OCI-LY3 (cell line): ENCODE data around the gene ANGPTL1.

Experiments used
- H2AFZ ChIP-seq: fragments of 200-600, 300-600 bp; shearing (Covaris generic); 2 replicates; pipeline ENCODE4 v1.6.0; 2014; ENCODE audit warnings: antibody characterized with exemption, low read depth, low read length
- H3K27ac ChIP-seq: fragments of 200-600, 300-600 bp; sonication (generic); 2 replicates; pipeline ENCODE4 v1.5.1; 2014; ENCODE audit warnings: mild to moderate bottlenecking, low read length, moderate library complexity, mixed read lengths
- H3K27me3 ChIP-seq: fragments of 200-600, 300-600 bp; sonication (generic); 2 replicates; pipeline ENCODE4 v1.6.1; 2014; ENCODE audit warnings: low read depth, low read length, mixed read lengths
- H3K36me3 ChIP-seq: fragments of 200-600, 300-600 bp; sonication (generic); replicated peaks from 2 replicates; pipeline ENCODE3; 2014; ENCODE audit warnings: low read depth, low read length, mixed read lengths
- H3K4me1 ChIP-seq: fragments of 300-600, 200-600 bp; sonication (generic); 2 replicates; pipeline ENCODE4 v1.6.1; 2014; ENCODE audit warnings: low read length, mixed read lengths
- H3K4me2 ChIP-seq: fragments of 200-600, 300-600 bp; sonication (generic); 2 replicates; pipeline ENCODE4 v1.6.1; 2014; ENCODE audit warnings: low read length, mixed read lengths
- H3K4me3 ChIP-seq: fragments of 300-600, 200-600 bp; sonication (generic); 2 replicates; pipeline ENCODE4 v1.5.1; 2014; ENCODE audit warnings: antibody characterized with exemption, mild to moderate bottlenecking, low read length, moderate library complexity
- H3K79me2 ChIP-seq: fragments of 300-600, 200-600 bp; shearing (Covaris generic); 2 replicates; pipeline ENCODE4 v1.6.1; 2014; ENCODE audit warnings: mild to moderate bottlenecking, low read length, mixed read lengths
- H3K9ac ChIP-seq: fragments of 300-600, 200-600 bp; shearing (Covaris generic); 2 replicates; pipeline ENCODE4 v1.6.0; 2014; ENCODE audit warnings: mild to moderate bottlenecking, low read length, moderate library complexity
- H3K9me3 ChIP-seq: fragments of 200-600, 300-600 bp; shearing (Covaris generic); 2 replicates; pipeline ENCODE4 v1.6.1; 2014; ENCODE audit warnings: low read length, mixed read lengths; ENCODE audit not compliant: insufficient read depth
- H4K20me1 ChIP-seq: fragments of 200-600, 300-600 bp; sonication (generic); 2 replicates; pipeline ENCODE4 v1.6.1; 2016; ENCODE audit warnings: low read length, mixed read lengths; ENCODE audit not compliant: insufficient read depth
- EZH2phosphoT487 ChIP-seq: fragments of 200-600 bp; shearing (Covaris generic); IDR thresholded peaks from 2 replicates; pipeline ENCODE4 v1.6.1; 2018; ENCODE audit warnings: antibody characterized with exemption, mixed run types, low read depth
- TF ChIP-seq, protein P1 (sequence below): fragments of 200-600, 300-600 bp; sonication (generic); IDR thresholded peaks from 2 replicates; pipeline ENCODE4 v1.5.1; 2014; ENCODE audit warnings: antibody characterized with exemption, low read length, low read depth

ANGPTL1 gene

DNA sequence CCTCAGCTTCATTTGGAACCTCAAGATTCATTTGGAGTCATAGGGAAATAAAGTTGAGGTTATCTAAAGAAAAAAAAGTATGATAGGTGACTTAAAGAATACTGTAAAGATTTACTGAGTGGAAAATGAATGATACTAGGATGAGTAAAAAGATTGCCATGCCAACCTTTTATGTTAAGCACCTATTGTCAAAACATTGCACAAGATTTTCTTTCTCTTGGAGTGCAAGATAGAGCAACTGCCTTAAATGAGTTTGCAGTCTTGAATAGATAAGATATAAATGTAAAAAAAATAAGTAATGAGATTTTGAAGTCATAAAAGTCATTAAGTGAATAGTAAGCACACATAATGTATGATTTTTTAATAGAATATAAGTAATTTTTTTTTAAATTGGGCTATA, 5.1 kb upstream of the ANGPTL1 start:
- H2AFZ ChIP-seq = no peak overlapping the region
- TF ChIP-seq, protein P1, sequence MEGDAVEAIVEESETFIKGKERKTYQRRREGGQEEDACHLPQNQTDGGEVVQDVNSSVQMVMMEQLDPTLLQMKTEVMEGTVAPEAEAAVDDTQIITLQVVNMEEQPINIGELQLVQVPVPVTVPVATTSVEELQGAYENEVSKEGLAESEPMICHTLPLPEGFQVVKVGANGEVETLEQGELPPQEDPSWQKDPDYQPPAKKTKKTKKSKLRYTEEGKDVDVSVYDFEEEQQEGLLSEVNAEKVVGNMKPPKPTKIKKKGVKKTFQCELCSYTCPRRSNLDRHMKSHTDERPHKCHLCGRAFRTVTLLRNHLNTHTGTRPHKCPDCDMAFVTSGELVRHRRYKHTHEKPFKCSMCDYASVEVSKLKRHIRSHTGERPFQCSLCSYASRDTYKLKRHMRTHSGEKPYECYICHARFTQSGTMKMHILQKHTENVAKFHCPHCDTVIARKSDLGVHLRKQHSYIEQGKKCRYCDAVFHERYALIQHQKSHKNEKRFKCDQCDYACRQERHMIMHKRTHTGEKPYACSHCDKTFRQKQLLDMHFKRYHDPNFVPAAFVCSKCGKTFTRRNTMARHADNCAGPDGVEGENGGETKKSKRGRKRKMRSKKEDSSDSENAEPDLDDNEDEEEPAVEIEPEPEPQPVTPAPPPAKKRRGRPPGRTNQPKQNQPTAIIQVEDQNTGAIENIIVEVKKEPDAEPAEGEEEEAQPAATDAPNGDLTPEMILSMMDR = no peak
- TF ChIP-seq EZH2phosphoT487 = no peak
- no peak overlapping the region for H3K27ac ChIP-seq
- no peak overlapping the region for H3K9ac ChIP-seq
- no peaks in the 10 kb centered on the region for H3K4me1 ChIP-seq
- no peaks in the 10 kb centered on the region for H4K20me1 ChIP-seq
- no peak overlapping the region for H3K4me2 ChIP-seq
- no peaks in the 10 kb centered on the region for H3K9me3 ChIP-seq
- H3K79me2 ChIP-seq = no peaks in the 10 kb centered on the region
- H3K4me3 ChIP-seq = no peak overlapping the region
- no peaks in the 10 kb centered on the region for H3K27me3 ChIP-seq
- H3K36me3 ChIP-seq = no peaks in the 10 kb centered on the region

DNA sequence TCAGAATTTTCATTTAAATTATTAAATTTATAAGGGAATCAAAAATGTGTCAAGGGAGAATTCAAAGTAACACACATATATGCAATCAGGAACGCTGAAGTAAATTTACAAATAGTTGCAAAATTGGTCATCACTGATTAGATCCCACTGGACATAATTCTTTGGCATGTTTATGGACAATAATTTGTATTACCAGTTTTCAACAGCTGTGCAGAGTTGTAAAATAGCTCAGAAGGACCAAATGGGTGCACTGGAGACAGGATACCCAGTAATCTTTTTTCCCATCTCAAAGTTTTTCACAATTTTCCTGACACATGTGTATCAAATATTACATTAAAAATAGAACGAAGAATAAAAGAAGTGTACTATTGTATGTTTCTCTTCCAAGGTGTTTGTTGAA, 4.1 kb upstream of the ANGPTL1 start:
- no peaks in the 10 kb centered on the region for H3K4me1 ChIP-seq
- no peaks in the 10 kb centered on the region for H3K36me3 ChIP-seq
- no peak overlapping the region for H3K4me2 ChIP-seq
- H3K27ac ChIP-seq = no peak overlapping the region
- H3K9me3 ChIP-seq = no peaks in the 10 kb centered on the region
- no peaks in the 10 kb centered on the region for H3K27me3 ChIP-seq
- H3K9ac ChIP-seq = no peak overlapping the region
- no peak for TF ChIP-seq EZH2phosphoT487
- TF ChIP-seq, protein P1 = no peak
- no peaks in the 10 kb centered on the region for H4K20me1 ChIP-seq
- no peaks in the 10 kb centered on the region for H3K79me2 ChIP-seq
- H3K4me3 ChIP-seq = no peak overlapping the region
- H2AFZ ChIP-seq = no peak overlapping the region

DNA sequence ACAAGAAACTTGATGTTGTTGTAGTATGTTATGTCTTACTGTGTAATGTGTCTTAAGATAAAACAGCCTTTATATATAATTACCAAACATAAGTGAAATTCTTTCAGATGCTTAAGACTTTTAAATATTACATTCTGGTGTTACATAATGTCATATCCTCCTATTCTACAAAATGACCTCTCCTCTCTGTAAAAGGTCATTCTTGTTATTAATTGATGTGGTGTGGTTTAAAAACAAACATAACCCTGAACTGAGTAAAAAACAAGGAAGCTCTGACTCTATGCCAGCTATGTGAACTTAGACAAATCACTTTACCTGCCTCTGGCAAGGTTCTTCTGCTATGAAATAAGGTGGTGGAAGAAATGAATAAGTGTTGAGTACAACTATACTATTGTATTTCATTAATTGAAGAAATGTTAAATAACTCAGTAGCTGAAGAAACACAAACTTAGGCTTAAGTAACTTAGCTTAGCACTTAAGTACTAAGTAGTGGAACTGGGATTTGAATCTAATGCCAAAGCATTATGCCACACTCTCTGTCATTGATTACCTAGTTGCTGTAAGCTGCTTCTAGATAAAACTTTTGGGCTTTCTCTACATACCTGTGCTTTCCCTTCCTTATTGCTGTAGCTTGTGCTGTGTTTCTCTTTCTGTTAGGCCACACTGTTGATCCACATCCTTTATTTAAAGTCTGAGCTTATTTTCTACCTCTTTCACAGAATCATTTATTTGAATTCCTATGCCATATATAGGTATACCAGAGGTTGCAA, 859 bp upstream of the ANGPTL1 start:
- no peaks in the 10 kb centered on the region for H3K79me2 ChIP-seq
- H3K27ac ChIP-seq = no peak overlapping the region
- H3K9ac ChIP-seq = no peak overlapping the region
- H3K27me3 ChIP-seq = no peaks in the 10 kb centered on the region
- H3K9me3 ChIP-seq = no peaks in the 10 kb centered on the region
- H3K4me2 ChIP-seq = no peak overlapping the region
- no peak overlapping the region for H3K4me3 ChIP-seq
- peaks cover 3% of the 10 kb centered on the region; the same call in 1 of the 2 replicates for H3K4me1 ChIP-seq
- H4K20me1 ChIP-seq = no peaks in the 10 kb centered on the region
- no peaks in the 10 kb centered on the region for H3K36me3 ChIP-seq
- H2AFZ ChIP-seq = no peak overlapping the region
- TF ChIP-seq EZH2phosphoT487 = no peak
- TF ChIP-seq, protein P1 = no peak

DNA sequence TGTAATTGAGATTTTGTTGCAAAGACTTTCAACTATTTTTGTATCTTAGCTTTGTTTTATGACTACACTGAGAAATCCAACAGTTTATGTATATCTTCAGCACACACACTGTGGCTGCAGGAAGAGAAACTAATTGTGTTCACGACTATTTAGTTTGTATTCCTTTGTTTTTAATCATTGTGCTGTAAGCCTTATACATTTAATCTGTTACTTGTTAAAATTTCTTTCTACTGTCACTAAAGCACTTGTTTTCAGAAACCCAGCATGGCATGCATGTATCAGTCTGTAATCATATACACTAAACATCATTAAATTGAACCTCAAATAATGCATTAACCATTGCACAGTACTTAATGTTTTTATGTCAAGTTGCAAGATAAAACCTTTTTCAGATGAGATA, 656 bp downstream of the ANGPTL1 start:
- no peaks in the 10 kb centered on the region for H4K20me1 ChIP-seq
- H3K79me2 ChIP-seq = no peaks in the 10 kb centered on the region
- H3K27me3 ChIP-seq = no peaks in the 10 kb centered on the region
- H3K9ac ChIP-seq = no peak overlapping the region
- H3K27ac ChIP-seq = no peak overlapping the region
- no peak overlapping the region for H2AFZ ChIP-seq
- peaks cover 3% of the 10 kb centered on the region; the same call in 1 of the 2 replicates for H3K4me1 ChIP-seq
- TF ChIP-seq, protein P1 = no peak
- H3K4me3 ChIP-seq = no peak overlapping the region
- H3K9me3 ChIP-seq = no peaks in the 10 kb centered on the region
- H3K36me3 ChIP-seq = no peaks in the 10 kb centered on the region
- no peak overlapping the region for H3K4me2 ChIP-seq
